A549 (cell line): ENCODE measurements around the gene CSTPP1. TPM values are rescaled to one million over a fixed set of nuclear protein-coding genes. Genes with fewer than 3 reads are reported as not detected.

Experiments
- ATAC-seq, 2 experiments: fragments of 200-7000 bp in 1 of 2; fragments of >200 bp in 1 of 2; cut with Nextera tagmentation in 1 of 2; cut with Tn5 transposase in 1 of 2; 3 replicates each; pipeline versions ENCODE4 v1.8.0 to v1.9.1; 2018 to 2020; ENCODE audit warnings: mild to moderate bottlenecking in 1 of 2, moderate library complexity in 1 of 2
- CTCF ChIA-PET: fragments of 300-600 bp; sonication (Branson Sonifier 250); formaldehyde crosslinking; extraction: SDS; loops from one replicate; lab custom pipeline; 2021; ENCODE audit warnings: antibody characterized with exemption, inconsistent platforms; lab: Yijun Ruan, JAX
- POLR2A ChIA-PET: fragments of 350-600 bp; formaldehyde crosslinking; extraction: SDS; loops from one replicate; lab custom pipeline; 2021; ENCODE audit warnings: antibody characterized with exemption, inconsistent platforms; lab: Yijun Ruan, JAX
- DNase-seq, 2 experiments: peaks; one replicate each; pipeline versions ENCODE4 v3.0.0 to v3.0.0-alpha.2; 2011 to 2016; ENCODE audit warnings: low read depth in 1 of 2, low spot score in 1 of 2
- FAIRE-seq: peaks from 2 replicates; lab custom pipeline; 2011; peaks lifted over from hg19 to GRCh38; lab: Jason Lieb, UNC
- H3K27ac ChIP-seq, 2 experiments: fragments of >200 bp; sonication (Bioruptor Twin); formaldehyde crosslinking; 3 replicates each; pipeline ENCODE4 v1.5.1; 2016 to 2017
- H3K4me1 ChIP-seq: fragments of >200 bp; sonication (Bioruptor Twin); formaldehyde crosslinking; 3 replicates; pipeline ENCODE4 v1.6.1; 2016
- H3K4me2 ChIP-seq: fragments of >200 bp; sonication (Bioruptor Twin); formaldehyde crosslinking; 3 replicates; pipeline ENCODE4 v1.6.1; 2016
- H3K4me3 ChIP-seq: fragments of >200 bp; sonication (Bioruptor Twin); formaldehyde crosslinking; 3 replicates; pipeline ENCODE4 v1.5.1; 2016
- H3K9me3 ChIP-seq: fragments of >200 bp; sonication (Bioruptor Twin); formaldehyde crosslinking; 3 replicates; pipeline ENCODE4 v1.6.1; 2016
- BCL3 ChIP-seq: fragments of >200 bp; sonication (Bioruptor Twin); formaldehyde crosslinking; IDR thresholded peaks from 3 replicates; pipeline ENCODE4 v1.6.1; 2016
- CTCF ChIP-seq: fragments of >200 bp; sonication (Bioruptor Twin); formaldehyde crosslinking; IDR thresholded peaks from 3 replicates; pipeline ENCODE4 v1.5.1; 2016
- FOSL2 ChIP-seq, 2 experiments: fragments of 450-650 bp in 1 of 2; fragments of >200 bp in 1 of 2; sonication (Bioruptor Twin) in 1 of 2; formaldehyde crosslinking; IDR thresholded peaks; 2 replicates each; pipeline versions ENCODE4 v1.5.0 to v1.6.1; 2016 to 2020; ENCODE audit warnings: mild to moderate bottlenecking in 1 of 2, moderate library complexity in 1 of 2
- HES2 ChIP-seq: fragments of >200 bp; sonication (Bioruptor Twin); formaldehyde crosslinking; IDR thresholded peaks from 2 replicates; pipeline ENCODE4 v1.6.1; 2016
- HMGXB4 ChIP-seq: fragments of 250-450 bp; sonication (Bioruptor Pico); IDR thresholded peaks from 2 replicates; pipeline ENCODE4 v1.5.0; 2021; ENCODE audit warnings: mild to moderate bottlenecking, moderate library complexity, borderline replicate concordance
- HOXA7 ChIP-seq: fragments of 250-450 bp; sonication (Bioruptor Pico); IDR thresholded peaks from 2 replicates; pipeline ENCODE4 v1.5.0; 2020; ENCODE audit warnings: mild to moderate bottlenecking, moderate library complexity
- MAFK ChIP-seq: fragments of 450-650 bp; IDR thresholded peaks from 2 replicates; pipeline ENCODE4 v1.6.1; 2014; ENCODE audit not compliant: partially characterized antibody
- SREBF2 ChIP-seq: fragments of 450-650 bp; IDR thresholded peaks from 2 replicates; pipeline ENCODE4 v1.6.1; 2014; ENCODE audit warnings: mild to moderate bottlenecking, moderate library complexity
- TFCP2L1 ChIP-seq: fragments of 250-450 bp; sonication (Bioruptor Pico); IDR thresholded peaks from 2 replicates; pipeline ENCODE4 v1.5.0; 2021; ENCODE audit warnings: mild to moderate bottlenecking
- TP53 ChIP-seq: fragments of 250-450 bp; sonication (Bioruptor Pico); IDR thresholded peaks from 2 replicates; pipeline ENCODE4 v1.5.0; 2021; ENCODE audit warnings: mild to moderate bottlenecking, moderate library complexity
- ZC3H11A ChIP-seq: fragments of 450-650 bp; IDR thresholded peaks from 2 replicates; pipeline ENCODE4 v1.6.1; 2014; ENCODE audit warnings: antibody characterized with exemption, mild to moderate bottlenecking
- WGBS: methylation state at CpG from one replicate; pipeline ENCODE4 v1.1.6; 2017; ENCODE audit errors: missing lambda C conversion rate; 5-methylcytosine and 5-hydroxymethylcytosine counted together
- polyA plus RNA-seq, 4 experiments: library from polyadenylated mRNA; depleted of rRNA in 3 of 4; stranded (reverse); fragments of >200 nt; fragmentation: RNase III in 1 of 4; extraction: RNeasy Plus Mini Kit Qiagen cat#74134 plus additional on column Dnase treatment in 1 of 4; gene quantifications; 2 replicates in 3 of 4; 3 replicates in 1 of 4; pipeline ENCODE4 v1.2.3, GENCODE V29; 2011 to 2017

Gene CSTPP1
- polyA plus RNA-seq, 2 of the 4 experiments (the other 2 are of a cell fraction), result 31.5 to 34.5 TPM

- no peak for TF ChIP-seq CTCF
These were observed 8.0 kb downstream of the CSTPP1 start (continued) for GRCh38 chr11:46944356-46945075.

- TF ChIP-seq HES2, result no peak
- TF ChIP-seq MAFK, result peak; percentile 26
- POLR2A ChIA-PET, result interaction anchor here (1.4 kb wide), 1 partner anchor 11 kb away, joined by 4 read pairs; the partner anchor contains the start of gene CSTPP1
- CTCF ChIA-PET, result interaction anchor here (1.0 kb wide), 1 partner anchor 44 kb away, joined by 3 read pairs; no protein-coding TSS in a partner anchor
- peak overlapping the region; percentile 27 for H3K4me2 ChIP-seq
- WGBS, result 77% methylated on average over 3 of the region's 3 CpGs
- H3K4me1 ChIP-seq, result peaks cover 28% of the 10 kb centered on the region
- FAIRE-seq, result no peak
- H3K9me3 ChIP-seq, result no peaks in the 10 kb centered on the region
- no peak for ATAC-seq
- DNase-seq, result no peak
- H3K27ac ChIP-seq, result peak overlapping the region in 1 of 2 experiments; percentile 29; a peak in 1 of 6 replicates
- H3K4me3 ChIP-seq, result no peak overlapping the region
These were observed 11.0 kb downstream of the CSTPP1 start for GRCh38 chr11:46947399-46948077.

- CTCF ChIA-PET, result interaction anchor here (1.0 kb wide), 2 partner anchors 15 to 31 kb away, joined by 3 read pairs; no protein-coding TSS in a partner anchor
- H3K9me3 ChIP-seq, result no peaks in the 10 kb centered on the region
- peak in 1 of 2 experiments; percentile 57 for DNase-seq
- peak overlapping the region; percentile 27 for H3K4me2 ChIP-seq
- ATAC-seq, result peak; percentile 68 to 71
- H3K4me1 ChIP-seq, result peaks cover 28% of the 10 kb centered on the region
- POLR2A ChIA-PET, result interaction anchor here (1.4 kb wide), 1 partner anchor 12 kb away, joined by 4 read pairs; the partner anchor contains the start of gene CSTPP1
- H3K27ac ChIP-seq, result peak overlapping the region; percentile 16 to 29; a peak in 2 of 6 replicates
- WGBS, result 67% methylated on average over 4 of the region's 4 CpGs
- TF ChIP-seq HOXA7 (no peak), FOSL2 (IDR thresholded peaks at IDR 0.05) (no peak), FOSL2 (CRISPR knock-in tag; IDR thresholded peaks at IDR 0.05) (peak; percentile 62), MAFK (peak; percentile 90), HMGXB4 (CRISPR knock-in tag) (no peak)
- TF ChIP-seq, all 56 proteins: peak for 2
- no peak overlapping the region for H3K4me3 ChIP-seq
- no peak for FAIRE-seq
These were observed 12.0 kb downstream of the CSTPP1 start for GRCh38 chr11:46948378-46949131.

GRCh38 chr11:46949297-46949696, 12.7 kb downstream of the CSTPP1 start:
- Histone ChIP-seq H3K4me2 (no peak overlapping the region), H3K4me3 (no peak overlapping the region), H3K4me1 (peaks cover 28% of the 10 kb centered on the region), H3K27ac (no peak overlapping the region), H3K9me3 (no peaks in the 10 kb centered on the region)
- FAIRE-seq (no peak), DNase-seq (no peak), ATAC-seq (no peak)
- TF ChIP-seq TP53 (CRISPR knock-in tag) (no peak), TFCP2L1 (CRISPR knock-in tag) (no peak), SREBF2 (no peak), BCL3 (no peak), ZC3H11A (no peak)
- 88% methylated on average over 1 of the region's 1 CpG for WGBS
- POLR2A ChIA-PET, result no interaction called here
- CTCF ChIA-PET, result interaction anchor here (0.7 to 1.0 kb wide), 5 partner anchors 14 to 323 kb away, joined by 3 read pairs; no protein-coding TSS in a partner anchor
